Stomach (tissue), 9 donors: ENCODE results near the gene CZIB. TPM values are rescaled to one million over a fixed set of nuclear protein-coding genes. Genes with fewer than 3 reads are reported as not detected.

Experiments used
- DNase-seq, 2 donors: peaks; one replicate each; pipeline versions ENCODE4 v3.0.0 to v3.0.0-alpha.2; 2013 to 2019
- H3K27ac ChIP-seq, 5 donors: fragments of 200-600 bp in 4 of 5; sonication (generic) in 4 of 5; one replicate each; pipeline ENCODE4 v1.5.1; 2013 to 2019; ENCODE audit warnings: mild to moderate bottlenecking in 1 of 5, moderate library complexity in 1 of 5
- H3K27me3 ChIP-seq, 3 donors: fragments of 200-600 bp; sonication (generic); one replicate each; pipeline ENCODE4 v1.5.1; 2017 to 2019; ENCODE audit warnings: mixed run types in 1 of 3
- H3K36me3 ChIP-seq, 4 donors: fragments of 200-600 bp; sonication (generic); 1 replicate in 3 of 4; 2 replicates in 1 of 4; pipeline ENCODE4 v1.5.1; 2016 to 2019
- H3K4me1 ChIP-seq, 4 donors: fragments of 200-600 bp; sonication (generic); one replicate each; pipeline ENCODE4 v1.5.1; 2016 to 2019
- H3K4me3 ChIP-seq, 4 donors: fragments of 200-600 bp; sonication (generic) in 3 of 4; one replicate each; pipeline ENCODE4 v1.5.1; 2016 to 2019; ENCODE audit warnings: mild to moderate bottlenecking in 1 of 4
- H3K9me3 ChIP-seq, 4 donors: fragments of 200-600 bp; sonication (generic); one replicate each; pipeline ENCODE4 v1.5.1; 2016 to 2019
- EP300 ChIP-seq: sonication (generic); formaldehyde crosslinking; IDR thresholded peaks from one replicate; pipeline ENCODE4 v1.6.1; 2017; ENCODE audit warnings: antibody characterized with exemption
- POLR2A ChIP-seq, 4 donors: fragments of 450-650 bp; IDR thresholded peaks; one replicate each; pipeline ENCODE4 v1.6.1; 2016; ENCODE audit warnings: antibody characterized with exemption in 4 of 4, control low read depth in 2 of 4, mild to moderate bottlenecking in 1 of 4, moderate library complexity in 1 of 4
- POLR2AphosphoS5 ChIP-seq, 3 donors: sonication (generic); formaldehyde crosslinking; IDR thresholded peaks; one replicate each; pipeline ENCODE4 v1.6.1; 2016; ENCODE audit warnings: antibody characterized with exemption in 3 of 3
- WGBS, 5 donors: extraction: QIAGEN DNeasy Blood & Tissue Kit in 3 of 5; methylation state at CpG; one replicate each; pipeline versions ENCODE4 v1.1.5 to v1.1.7; 2013 to 2018; 5-methylcytosine and 5-hydroxymethylcytosine counted together
- intact Hi-C: fragments of 100-400 bp; cut with DNase I; formaldehyde crosslinking; loops from one replicate; pipeline ENCODE4 v1.15.1; 2023; ENCODE audit warnings: low total_unique reads
- polyA plus RNA-seq, 3 donors: library from polyadenylated mRNA; stranded (reverse); fragments of 200-250 nt; gene quantifications; one replicate each; pipeline ENCODE4 v1.2.3, GENCODE V29; 2013
- total RNA-seq, 5 donors: library from RNA; depleted of rRNA; stranded (reverse); fragments of >200 nt; gene quantifications; one replicate each; pipeline versions ENCODE4 v1.1.0 to v1.2.3, GENCODE V29; 2014 to 2016
- TF ChIP-seq, protein P1 (sequence below), 7 experiments: fragments of 450-650 bp in 4 of 7; fragments of 200-600 bp in 3 of 7; sonication (generic) in 3 of 7; IDR thresholded peaks; one replicate each; pipeline ENCODE4 v1.5.1; 2016 to 2019; ENCODE audit warnings: antibody characterized with exemption in 7 of 7, control low read depth in 2 of 7, mild to moderate bottlenecking in 1 of 7
- donor health status: healthy with polysubstance abuse.
- donor health status: Bipolar disorder and iron deficiency.
- donor health status: healthy.

The CZIB gene
- total and polyA plus RNA-seq, 8 donors: 31.6 to 78.8 (median 47.6) TPM

DNA sequence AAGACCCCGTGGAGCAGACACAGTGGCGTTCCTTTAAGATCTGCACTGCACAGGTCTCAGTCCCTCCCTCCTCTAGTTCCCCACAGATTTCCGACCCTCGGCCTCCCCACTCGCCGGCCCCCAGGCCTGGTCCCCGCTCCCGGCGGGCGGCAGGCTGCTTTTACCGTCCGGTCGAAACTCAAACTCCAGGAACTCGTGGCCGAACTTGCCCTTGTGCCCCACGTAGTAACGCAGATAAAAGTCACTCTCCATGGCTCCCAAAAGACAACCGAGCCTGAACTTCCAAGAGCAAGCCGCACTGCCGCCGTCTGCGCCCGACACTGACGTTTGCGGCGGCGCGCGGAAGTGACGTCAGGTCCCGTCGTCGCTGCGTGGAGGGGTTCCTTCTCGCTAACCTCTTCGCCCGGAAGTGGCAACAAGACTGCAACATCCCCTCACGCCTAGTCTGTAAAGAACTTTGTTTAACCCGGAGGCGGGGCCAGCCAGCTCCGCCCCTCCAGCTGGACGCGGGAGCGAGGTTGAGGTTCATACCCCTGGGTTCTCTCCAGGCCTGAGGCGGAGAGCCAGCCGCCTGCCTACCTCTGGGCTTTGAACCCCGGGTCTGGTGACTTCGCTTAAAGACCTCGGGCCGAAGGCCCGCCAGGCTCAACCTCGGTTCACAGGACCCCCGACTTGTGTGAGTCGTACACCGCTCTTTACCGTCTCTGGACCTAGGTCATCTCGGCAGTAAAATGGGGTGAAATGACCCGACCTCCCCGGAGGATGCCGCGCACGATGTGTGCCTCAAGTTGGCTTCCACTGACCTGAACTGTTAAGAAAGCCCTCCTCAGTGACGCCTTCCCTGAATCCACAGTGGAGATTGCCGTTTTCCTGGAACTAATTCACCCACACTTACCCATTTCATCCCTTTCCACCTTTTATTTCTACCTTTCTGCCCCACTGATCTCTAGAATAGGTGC, 18.0 kb upstream of the CZIB start, which contains the start of gene MAGOH:
Gene MAGOH, minus strand, starts transcription at position 322 of the 959 bp plus-strand sequence. Its CDS starts 70 bp downstream, at position 252.
- peak; percentile 94 to 99 for DNase-seq
- peaks cover 21 to 38% (median 32%) of the 10 kb centered on the region in 4 donors for H3K4me1 ChIP-seq
- 6% methylated on average over 47 to 64 of the region's 64 CpGs for whole genome bisulfite sequencing, 5 donors
- H3K27me3 ChIP-seq: no peaks in the 10 kb centered on the region
- peak within 1 kb of the TSS; percentile 78 to 99 (median 87) for H3K4me3 ChIP-seq
- TF ChIP-seq, protein P1, sequence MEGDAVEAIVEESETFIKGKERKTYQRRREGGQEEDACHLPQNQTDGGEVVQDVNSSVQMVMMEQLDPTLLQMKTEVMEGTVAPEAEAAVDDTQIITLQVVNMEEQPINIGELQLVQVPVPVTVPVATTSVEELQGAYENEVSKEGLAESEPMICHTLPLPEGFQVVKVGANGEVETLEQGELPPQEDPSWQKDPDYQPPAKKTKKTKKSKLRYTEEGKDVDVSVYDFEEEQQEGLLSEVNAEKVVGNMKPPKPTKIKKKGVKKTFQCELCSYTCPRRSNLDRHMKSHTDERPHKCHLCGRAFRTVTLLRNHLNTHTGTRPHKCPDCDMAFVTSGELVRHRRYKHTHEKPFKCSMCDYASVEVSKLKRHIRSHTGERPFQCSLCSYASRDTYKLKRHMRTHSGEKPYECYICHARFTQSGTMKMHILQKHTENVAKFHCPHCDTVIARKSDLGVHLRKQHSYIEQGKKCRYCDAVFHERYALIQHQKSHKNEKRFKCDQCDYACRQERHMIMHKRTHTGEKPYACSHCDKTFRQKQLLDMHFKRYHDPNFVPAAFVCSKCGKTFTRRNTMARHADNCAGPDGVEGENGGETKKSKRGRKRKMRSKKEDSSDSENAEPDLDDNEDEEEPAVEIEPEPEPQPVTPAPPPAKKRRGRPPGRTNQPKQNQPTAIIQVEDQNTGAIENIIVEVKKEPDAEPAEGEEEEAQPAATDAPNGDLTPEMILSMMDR (IDR thresholded peaks at IDR 0.05): no peak
- TF ChIP-seq POLR2AphosphoS5 (IDR thresholded peaks at IDR 0.05) (peak; percentile 93 to 99 (median 98)), EP300 (peak; percentile 2), POLR2A (IDR thresholded peaks at IDR 0.05) (peak in 2 of 4 donors; percentile 37 to 63)
- no peaks in the 10 kb centered on the region for H3K9me3 ChIP-seq
- peaks cover 14 to 29% (median 28%) of the 10 kb centered on the region in 4 donors for H3K36me3 ChIP-seq
- peak within 1 kb of the TSS; percentile 62 to 89 (median 86) for H3K27ac ChIP-seq
- intact Hi-C loops: no loop called here

GRCh38 chr1:53237638-53238037, 17.2 kb upstream of the CZIB start:
- intact Hi-C loops: no loop called here
- peaks cover 21 to 38% (median 32%) of the 10 kb centered on the region in 4 donors for H3K4me1 ChIP-seq
- 19 to 36% (median 30%) methylated on average over 8 of the region's 8 CpGs for WGBS, 5 donors
- TF ChIP-seq POLR2A (IDR thresholded peaks at IDR 0.05) (no peak), POLR2AphosphoS5 (IDR thresholded peaks at IDR 0.05) (no peak), EP300 (no peak)
- TF ChIP-seq, protein P1 (IDR thresholded peaks at IDR 0.05): no peak
- DNase-seq: no peak
- peak overlapping the region in 4 of 5 donors; percentile 80 to 89 (median 86) for H3K27ac ChIP-seq
- peaks cover 23 to 38% (median 36%) of the 10 kb centered on the region in 4 donors for H3K36me3 ChIP-seq
- no peaks in the 10 kb centered on the region for H3K27me3 ChIP-seq
- no peaks in the 10 kb centered on the region for H3K9me3 ChIP-seq
- peak overlapping the region; percentile 78 to 99 (median 87) for H3K4me3 ChIP-seq

- TF ChIP-seq, protein P1 (IDR thresholded peaks at IDR 0.05): no peak
- no peak for TF ChIP-seq POLR2A (IDR thresholded peaks at IDR 0.05)
- TF ChIP-seq POLR2AphosphoS5 (IDR thresholded peaks at IDR 0.05): no peak
- no peak for TF ChIP-seq EP300
- Histone ChIP-seq H3K27ac (peak overlapping the region; percentile 97 to 99 (median 98)), H3K4me1 (peaks cover 10 to 28% (median 19%) of the 10 kb centered on the region in 4 donors), H3K4me3 (peak overlapping the region; percentile 61 to 79 (median 72)), H3K36me3 (peaks cover 10 to 33% (median 29%) of the 10 kb centered on the region in 4 donors), H3K27me3 (no peaks in the 10 kb centered on the region), H3K9me3 (no peaks in the 10 kb centered on the region)
- WGBS, 5 donors: 24 to 37% (median 32%) methylated on average over 3 of the region's 3 CpGs
- no peak for DNase-seq
- intact Hi-C loops: no loop called here
Observed at GRCh38 chr1:53220962-53221286, 490 bp upstream of the CZIB start.

DNA sequence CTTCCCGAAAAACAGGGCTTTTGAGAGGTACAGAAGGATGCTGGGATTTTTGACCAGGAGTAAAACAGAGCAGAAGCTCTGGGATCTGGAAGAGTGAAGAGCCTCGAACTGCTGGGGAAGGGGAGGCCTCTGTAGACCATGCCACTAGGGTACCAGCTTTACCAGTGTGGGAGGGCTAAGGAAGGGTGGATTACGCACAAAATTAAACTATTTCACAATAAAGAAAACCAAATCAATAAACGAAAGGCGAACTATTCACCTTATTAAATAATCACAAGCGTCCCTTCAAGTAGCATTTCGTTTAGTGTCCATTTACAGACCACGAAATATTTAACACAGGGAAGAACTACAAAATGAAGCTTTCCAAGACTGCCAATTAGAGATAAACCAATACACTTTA, 723 bp downstream of the CZIB start:
- TF ChIP-seq, protein P1 (IDR thresholded peaks at IDR 0.05): no peak
- TF ChIP-seq POLR2AphosphoS5 (IDR thresholded peaks at IDR 0.05): no peak
- no peak for TF ChIP-seq EP300
- TF ChIP-seq POLR2A (IDR thresholded peaks at IDR 0.05): no peak
- 16 to 24% (median 17%) methylated on average over 8 of the region's 8 CpGs for WGBS, 5 donors

More for the DNA sequence above, 723 bp downstream of the CZIB start:
- intact Hi-C loops: no loop called here
- H3K27ac ChIP-seq: peak overlapping the region; percentile 32 to 99 (median 97)
- H3K4me3 ChIP-seq: peak overlapping the region; percentile 61 to 79 (median 72)
- no peaks in the 10 kb centered on the region for H3K9me3 ChIP-seq
- no peak for DNase-seq
- peaks cover 10 to 28% (median 19%) of the 10 kb centered on the region in 4 donors for H3K4me1 ChIP-seq
- no peaks in the 10 kb centered on the region for H3K27me3 ChIP-seq
- H3K36me3 ChIP-seq: peaks cover 16 to 42% (median 39%) of the 10 kb centered on the region in 4 donors
